ENCODE measurements around the gene UBAC2.

The UBAC2 gene

GRCh38 chr13:99311748-99312492, 111.3 kb downstream of the UBAC2 start:
- Histone ChIP-seq H3K9me3 (ENCODE audit: control insufficient read depth in 2 of 2, low read length in 2 of 2) (no peaks in the 10 kb centered on the region), H3K9ac (ENCODE audit: low read length in 2 of 2) (no peak overlapping the region), H3K4me1 (ENCODE audit: control insufficient read depth, insufficient read depth, low read length) (peaks cover 19% of the 10 kb centered on the region), H3K4me3 (ENCODE audit: low read length in 2 of 2) (no peak overlapping the region), H3K27me3 (ENCODE audit: control insufficient read depth in 1 of 2, insufficient read depth in 2 of 2, low read length in 2 of 2) (no peaks in the 10 kb centered on the region), H3K27ac (ENCODE audit: low read length) (peak overlapping the region; percentile 41), H3K36me3 (ENCODE audit: control insufficient read depth in 2 of 2, insufficient read depth in 2 of 2, low read length in 2 of 2) (peaks cover 0 to 2% of the 10 kb centered on the region in 2 donors)

DNA sequence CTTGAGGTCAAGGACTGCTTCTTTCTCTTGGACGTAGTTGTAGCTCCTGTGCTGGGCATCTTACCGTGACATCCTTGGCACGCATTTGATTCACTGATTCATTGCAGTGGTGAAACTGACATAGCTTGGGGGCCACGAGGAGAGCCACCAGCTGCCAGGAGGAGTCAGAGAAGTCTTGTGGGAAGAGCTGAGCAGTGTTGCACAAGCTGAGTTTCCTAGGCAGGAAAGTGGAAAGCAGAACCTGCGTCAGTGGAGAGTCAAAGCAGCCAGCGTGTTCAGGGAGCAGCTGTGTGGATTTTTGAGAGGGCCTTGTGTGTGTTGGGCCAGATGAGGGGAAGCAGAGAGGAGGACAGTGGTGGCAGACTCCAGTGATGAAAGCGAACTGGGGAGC, 111.8 kb downstream of the UBAC2 start:
- no peak overlapping the region for H3K9ac ChIP-seq (ENCODE audit: low read length in 2 of 2)
- H3K27ac ChIP-seq (ENCODE audit: low read length) = no peak overlapping the region
- H3K36me3 ChIP-seq (ENCODE audit: control insufficient read depth in 2 of 2, insufficient read depth in 2 of 2, low read length in 2 of 2) = peaks cover 0 to 2% of the 10 kb centered on the region in 2 donors
- peaks cover 19% of the 10 kb centered on the region for H3K4me1 ChIP-seq (ENCODE audit: control insufficient read depth, insufficient read depth, low read length)
- H3K9me3 ChIP-seq (ENCODE audit: control insufficient read depth in 2 of 2, low read length in 2 of 2) = no peaks in the 10 kb centered on the region
- no peak overlapping the region for H3K4me3 ChIP-seq (ENCODE audit: low read length in 2 of 2)
- no peaks in the 10 kb centered on the region for H3K27me3 ChIP-seq (ENCODE audit: control insufficient read depth in 1 of 2, insufficient read depth in 2 of 2, low read length in 2 of 2)

DNA sequence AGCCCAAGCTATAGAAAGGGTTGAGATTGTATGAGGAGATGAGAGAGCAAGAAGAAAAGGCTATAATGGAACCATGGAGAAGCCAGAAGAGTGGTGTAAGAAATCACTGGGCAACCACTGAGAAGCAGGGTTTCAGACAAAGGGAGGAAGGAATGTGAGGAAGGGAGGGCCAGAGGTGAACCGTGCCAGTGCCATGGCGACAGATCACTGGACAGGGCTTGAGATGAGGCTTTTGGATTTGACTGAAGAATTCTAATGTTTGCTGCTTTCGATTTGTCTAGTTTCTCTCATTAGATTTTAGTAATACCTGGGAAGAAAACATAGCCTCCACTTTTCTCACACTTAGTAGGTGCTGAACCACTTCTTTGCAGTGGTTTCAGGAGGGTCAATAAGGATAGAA, 112.8 kb downstream of the UBAC2 start:
- H3K9ac ChIP-seq (ENCODE audit: low read length in 2 of 2) = no peak overlapping the region
- peaks cover 0 to 2% of the 10 kb centered on the region in 2 donors for H3K36me3 ChIP-seq (ENCODE audit: control insufficient read depth in 2 of 2, insufficient read depth in 2 of 2, low read length in 2 of 2)
- H3K27me3 ChIP-seq (ENCODE audit: control insufficient read depth in 1 of 2, insufficient read depth in 2 of 2, low read length in 2 of 2) = no peaks in the 10 kb centered on the region
- H3K27ac ChIP-seq (ENCODE audit: low read length) = no peak overlapping the region
- no peaks in the 10 kb centered on the region for H3K9me3 ChIP-seq (ENCODE audit: control insufficient read depth in 2 of 2, low read length in 2 of 2)
- H3K4me1 ChIP-seq (ENCODE audit: control insufficient read depth, insufficient read depth, low read length) = peaks cover 10% of the 10 kb centered on the region
- no peak overlapping the region for H3K4me3 ChIP-seq (ENCODE audit: low read length in 2 of 2)

DNA sequence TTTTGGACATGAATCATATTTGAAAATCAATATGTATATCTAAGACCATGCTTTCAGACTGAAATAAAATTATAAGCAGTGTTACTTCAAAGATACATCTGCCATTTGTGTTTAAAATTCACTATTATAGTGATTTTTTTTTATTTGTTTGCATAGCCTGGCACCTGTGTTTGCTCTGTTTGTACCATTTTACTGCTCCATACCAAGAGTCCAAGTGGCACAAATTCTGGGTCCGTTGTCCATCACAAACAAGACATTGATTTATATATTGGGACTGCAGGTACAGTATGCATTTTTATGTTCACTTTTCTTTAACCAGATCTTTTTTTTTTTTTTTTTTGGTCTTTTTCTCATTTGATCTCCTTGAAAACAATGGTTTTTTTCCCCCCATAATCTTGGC, 113.3 kb downstream of the UBAC2 start:
- Histone ChIP-seq H3K9me3 (ENCODE audit: control insufficient read depth in 2 of 2, low read length in 2 of 2) (no peaks in the 10 kb centered on the region), H3K27me3 (ENCODE audit: control insufficient read depth in 1 of 2, insufficient read depth in 2 of 2, low read length in 2 of 2) (no peaks in the 10 kb centered on the region), H3K4me1 (ENCODE audit: control insufficient read depth, insufficient read depth, low read length) (peaks cover 9% of the 10 kb centered on the region), H3K4me3 (ENCODE audit: low read length in 2 of 2) (no peak overlapping the region), H3K36me3 (ENCODE audit: control insufficient read depth in 2 of 2, insufficient read depth in 2 of 2, low read length in 2 of 2) (peaks cover 0 to 2% of the 10 kb centered on the region in 2 donors), H3K9ac (ENCODE audit: low read length in 2 of 2) (no peak overlapping the region), H3K27ac (ENCODE audit: low read length) (no peak overlapping the region)

DNA sequence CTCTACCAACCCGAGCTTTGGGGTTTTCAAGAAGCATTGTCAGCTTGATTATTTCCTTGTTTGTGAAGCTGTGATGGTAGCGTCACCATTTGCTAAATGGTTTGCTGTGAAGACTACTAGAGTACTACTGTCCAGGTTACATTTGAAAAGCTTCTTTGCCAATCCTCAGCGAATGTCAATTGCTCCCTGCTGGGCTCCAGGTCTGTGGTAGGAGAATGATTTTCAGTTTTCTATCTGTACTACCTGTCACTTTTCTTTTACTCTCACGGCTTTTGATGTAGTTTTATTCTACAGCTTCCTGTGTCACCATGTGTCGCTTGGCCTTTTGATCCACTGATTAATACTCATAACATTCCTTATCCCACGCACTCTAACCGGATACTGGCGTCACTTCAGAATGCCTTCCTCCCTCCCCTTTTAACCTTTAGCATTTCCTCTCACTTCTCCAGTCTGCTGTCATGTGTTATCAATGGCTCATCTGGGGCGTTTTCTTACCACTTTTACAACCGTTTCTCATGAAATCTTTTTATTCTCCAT, 114.1 kb downstream of the UBAC2 start:
- H3K4me1 ChIP-seq (ENCODE audit: control insufficient read depth, insufficient read depth, low read length) = peaks cover 9% of the 10 kb centered on the region
- H3K27me3 ChIP-seq (ENCODE audit: control insufficient read depth in 1 of 2, insufficient read depth in 2 of 2, low read length in 2 of 2) = no peaks in the 10 kb centered on the region
- H3K4me3 ChIP-seq (ENCODE audit: low read length in 2 of 2) = no peak overlapping the region
- H3K9me3 ChIP-seq (ENCODE audit: control insufficient read depth in 2 of 2, low read length in 2 of 2) = no peaks in the 10 kb centered on the region
- no peak overlapping the region for H3K27ac ChIP-seq (ENCODE audit: low read length)
- H3K9ac ChIP-seq (ENCODE audit: low read length in 2 of 2) = no peak overlapping the region
- H3K36me3 ChIP-seq (ENCODE audit: control insufficient read depth in 2 of 2, insufficient read depth in 2 of 2, low read length in 2 of 2) = peaks cover 0 to 2% of the 10 kb centered on the region in 2 donors

DNA sequence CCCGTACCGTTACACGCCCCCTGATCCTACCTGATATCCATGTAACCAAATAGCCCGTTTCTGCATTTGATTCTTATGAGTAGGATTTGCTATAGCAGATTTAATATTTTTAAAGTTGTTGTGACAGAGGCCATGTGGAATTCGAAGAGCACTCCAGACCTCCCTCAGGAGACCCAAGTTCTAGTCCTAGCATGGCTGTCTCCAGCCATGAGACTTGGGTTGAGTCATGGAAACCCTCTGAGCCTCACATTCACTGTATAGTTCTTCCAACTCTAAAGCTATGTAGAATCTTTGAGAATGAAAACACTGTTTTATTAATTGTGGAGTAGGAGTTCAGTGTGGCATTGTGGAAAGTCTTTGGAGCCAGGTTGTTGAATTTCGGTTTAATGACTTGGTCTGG, 114.5 kb downstream of the UBAC2 start:
- Histone ChIP-seq H3K9ac (ENCODE audit: low read length in 2 of 2) (no peak overlapping the region), H3K36me3 (ENCODE audit: control insufficient read depth in 2 of 2, insufficient read depth in 2 of 2, low read length in 2 of 2) (peaks cover 0 to 2% of the 10 kb centered on the region in 2 donors), H3K27ac (ENCODE audit: low read length) (no peak overlapping the region), H3K4me3 (ENCODE audit: low read length in 2 of 2) (no peak overlapping the region), H3K4me1 (ENCODE audit: control insufficient read depth, insufficient read depth, low read length) (peaks cover 4% of the 10 kb centered on the region), H3K9me3 (ENCODE audit: control insufficient read depth in 2 of 2, low read length in 2 of 2) (no peaks in the 10 kb centered on the region), H3K27me3 (ENCODE audit: control insufficient read depth in 1 of 2, insufficient read depth in 2 of 2, low read length in 2 of 2) (no peaks in the 10 kb centered on the region)

GRCh38 chr13:99316224-99316623, 115.6 kb downstream of the UBAC2 start:
- H3K27me3 ChIP-seq (ENCODE audit: control insufficient read depth in 1 of 2, insufficient read depth in 2 of 2, low read length in 2 of 2) = no peaks in the 10 kb centered on the region
- peaks cover 0 to 2% of the 10 kb centered on the region in 2 donors for H3K36me3 ChIP-seq (ENCODE audit: control insufficient read depth in 2 of 2, insufficient read depth in 2 of 2, low read length in 2 of 2)
- no peak overlapping the region for H3K27ac ChIP-seq (ENCODE audit: low read length)
- H3K9ac ChIP-seq (ENCODE audit: low read length in 2 of 2) = no peak overlapping the region
- H3K9me3 ChIP-seq (ENCODE audit: control insufficient read depth in 2 of 2, low read length in 2 of 2) = no peaks in the 10 kb centered on the region
- no peak overlapping the region for H3K4me3 ChIP-seq (ENCODE audit: low read length in 2 of 2)
- peaks cover 3% of the 10 kb centered on the region for H3K4me1 ChIP-seq (ENCODE audit: control insufficient read depth, insufficient read depth, low read length)

DNA sequence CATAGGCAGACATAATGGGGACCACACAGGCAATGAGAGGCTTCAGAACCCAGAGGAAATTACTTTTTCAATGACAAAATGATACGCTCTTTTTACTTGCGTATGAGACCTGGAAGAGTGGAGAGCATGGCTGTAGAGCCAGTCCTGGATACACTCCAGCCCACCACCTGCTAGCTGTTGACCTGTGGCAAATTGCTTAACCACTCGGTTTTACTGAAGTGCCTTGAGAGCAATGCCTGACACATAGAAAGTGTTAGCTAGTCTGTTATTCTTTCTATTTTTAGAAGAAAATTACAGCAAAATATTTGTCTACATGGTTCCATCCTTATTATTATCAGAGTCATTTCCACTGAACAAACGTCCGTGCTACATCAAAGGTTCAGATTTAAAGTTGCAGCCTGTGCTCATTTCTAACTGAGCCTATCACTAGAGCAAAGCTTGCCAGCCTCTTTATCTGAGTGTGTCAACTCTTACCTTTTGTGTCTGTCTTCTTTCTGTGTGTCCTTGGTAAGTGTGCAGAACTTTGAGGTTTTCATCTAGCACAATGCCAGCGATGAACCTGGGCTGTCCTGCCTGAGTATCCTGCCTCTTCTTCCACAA, 116.1 kb downstream of the UBAC2 start:
- Histone ChIP-seq H3K27ac (ENCODE audit: low read length) (no peak overlapping the region), H3K9me3 (ENCODE audit: control insufficient read depth in 2 of 2, low read length in 2 of 2) (no peaks in the 10 kb centered on the region), H3K9ac (ENCODE audit: low read length in 2 of 2) (no peak overlapping the region), H3K27me3 (ENCODE audit: control insufficient read depth in 1 of 2, insufficient read depth in 2 of 2, low read length in 2 of 2) (no peaks in the 10 kb centered on the region), H3K4me1 (ENCODE audit: control insufficient read depth, insufficient read depth, low read length) (peaks cover 2% of the 10 kb centered on the region), H3K4me3 (ENCODE audit: low read length in 2 of 2) (no peak overlapping the region), H3K36me3 (ENCODE audit: control insufficient read depth in 2 of 2, insufficient read depth in 2 of 2, low read length in 2 of 2) (peaks cover 0 to 2% of the 10 kb centered on the region in 2 donors)

DNA sequence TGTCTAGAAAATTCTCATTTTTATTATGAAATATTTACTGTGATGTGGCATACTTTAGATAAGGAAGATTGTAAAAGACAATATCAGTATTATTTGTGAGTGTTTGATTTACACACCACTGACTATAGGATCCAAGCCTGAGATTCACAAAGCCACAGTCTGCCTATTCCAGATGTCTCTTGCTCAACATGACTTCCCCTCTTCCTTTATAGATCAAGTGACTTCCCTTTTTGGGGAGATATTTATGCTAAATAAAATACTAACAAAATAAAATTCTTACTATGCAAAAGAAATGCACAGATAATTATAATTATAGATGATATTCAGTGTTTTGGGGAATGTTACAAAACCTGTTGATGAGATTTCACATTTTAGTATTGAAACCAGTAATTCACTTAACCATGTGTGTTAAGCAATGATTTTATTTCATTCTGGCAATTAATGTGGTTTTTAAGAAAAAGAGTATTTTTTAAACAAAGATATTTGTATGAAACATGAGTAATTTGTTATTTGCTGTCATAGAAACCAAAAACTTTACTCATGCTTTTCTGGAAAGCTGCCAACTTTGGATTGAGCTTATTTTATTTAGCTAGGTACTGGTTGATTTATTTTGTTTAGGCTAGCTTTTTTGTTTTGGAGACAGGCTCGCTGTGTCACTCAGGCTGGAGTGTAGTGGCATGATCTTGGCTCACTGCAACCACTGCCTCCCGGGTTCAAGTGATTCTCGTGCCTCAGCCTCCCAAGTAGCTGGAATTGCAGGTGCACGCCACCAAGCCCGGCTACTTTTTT, 120.2 kb downstream of the UBAC2 start:
- Histone ChIP-seq H3K4me1 (ENCODE audit: control insufficient read depth, insufficient read depth, low read length) (no peaks in the 10 kb centered on the region), H3K27me3 (ENCODE audit: control insufficient read depth in 1 of 2, insufficient read depth in 2 of 2, low read length in 2 of 2) (no peaks in the 10 kb centered on the region), H3K4me3 (ENCODE audit: low read length in 2 of 2) (no peak overlapping the region), H3K27ac (ENCODE audit: low read length) (no peak overlapping the region), H3K9me3 (ENCODE audit: control insufficient read depth in 2 of 2, low read length in 2 of 2) (no peaks in the 10 kb centered on the region), H3K9ac (ENCODE audit: low read length in 2 of 2) (no peak overlapping the region), H3K36me3 (ENCODE audit: control insufficient read depth in 2 of 2, insufficient read depth in 2 of 2, low read length in 2 of 2) (peaks cover 0 to 5% of the 10 kb centered on the region in 2 donors)

- no peaks in the 10 kb centered on the region for H3K27me3 ChIP-seq (ENCODE audit: control insufficient read depth in 1 of 2, insufficient read depth in 2 of 2, low read length in 2 of 2)
- H3K9ac ChIP-seq (ENCODE audit: low read length in 2 of 2) = no peak overlapping the region
- no peaks in the 10 kb centered on the region for H3K9me3 ChIP-seq (ENCODE audit: control insufficient read depth in 2 of 2, low read length in 2 of 2)
- H3K4me3 ChIP-seq (ENCODE audit: low read length in 2 of 2) = no peak overlapping the region
- no peaks in the 10 kb centered on the region for H3K4me1 ChIP-seq (ENCODE audit: control insufficient read depth, insufficient read depth, low read length)
- H3K27ac ChIP-seq (ENCODE audit: low read length) = no peak overlapping the region
- H3K36me3 ChIP-seq (ENCODE audit: control insufficient read depth in 2 of 2, insufficient read depth in 2 of 2, low read length in 2 of 2) = peaks cover 0 to 5% of the 10 kb centered on the region in 2 donors
Measured at GRCh38 chr13:99321709-99322108, 121.1 kb downstream of the UBAC2 start.
